ENCODE measurements around the gene AKNA. TPM values are rescaled to one million over a fixed set of nuclear protein-coding genes. Genes with fewer than 3 reads are reported as not detected.

The AKNA gene
- total RNA-seq, 2 donors from 2014 or later, result 204 to 246 TPM

- ATAC-seq (replicated peaks in 1 of 2) (no peak), DNase-seq (no peak)
- Mint-ChIP-seq H3K4me1 (ENCODE audit: low read depth) (no peaks in the 10 kb centered on the region), H3K36me3 (ENCODE audit: insufficient read depth in 2 of 2) (no peaks in the 10 kb centered on the region), H3K9me3 (no peaks in the 10 kb centered on the region), H3K27ac (no peak overlapping the region), H3K27me3 (ENCODE audit: low read depth) (peaks cover 5% of the 10 kb centered on the region), H3K4me3 (no peak overlapping the region)
Observed at GRCh38 chr9:114426046-114426948, 38.5 kb upstream of the AKNA start.

GRCh38 chr9:114425126-114425525, 37.3 kb upstream of the AKNA start:
- no peaks in the 10 kb centered on the region for H3K4me1 Mint-ChIP-seq (ENCODE audit: low read depth)
- no peaks in the 10 kb centered on the region for H3K36me3 Mint-ChIP-seq (ENCODE audit: insufficient read depth in 2 of 2)
- H3K4me3 Mint-ChIP-seq, result no peak overlapping the region
- no peak overlapping the region for H3K27ac Mint-ChIP-seq
- no peak for DNase-seq
- H3K9me3 Mint-ChIP-seq, result no peaks in the 10 kb centered on the region
- no peak for ATAC-seq (replicated peaks in 1 of 2)
- H3K27me3 Mint-ChIP-seq (ENCODE audit: low read depth), result peaks cover 5% of the 10 kb centered on the region

- Mint-ChIP-seq H3K4me3 (no peak overlapping the region), H3K4me1 (ENCODE audit: low read depth) (no peaks in the 10 kb centered on the region), H3K27ac (no peak overlapping the region), H3K27me3 (ENCODE audit: low read depth) (peaks cover 5% of the 10 kb centered on the region), H3K36me3 (ENCODE audit: insufficient read depth in 2 of 2) (no peaks in the 10 kb centered on the region), H3K9me3 (no peaks in the 10 kb centered on the region)
- ATAC-seq (replicated peaks in 1 of 2), result no peak
- DNase-seq, result no peak
Observed at GRCh38 chr9:114424126-114424525, 36.3 kb upstream of the AKNA start.

- Mint-ChIP-seq H3K27ac (no peak overlapping the region), H3K4me3 (no peak overlapping the region), H3K27me3 (ENCODE audit: low read depth) (peaks cover 5% of the 10 kb centered on the region), H3K4me1 (ENCODE audit: low read depth) (no peaks in the 10 kb centered on the region), H3K36me3 (ENCODE audit: insufficient read depth in 2 of 2) (no peaks in the 10 kb centered on the region), H3K9me3 (no peaks in the 10 kb centered on the region)
- no peak for DNase-seq
- no peak for ATAC-seq (replicated peaks in 1 of 2)
Observed at GRCh38 chr9:114423181-114423580, 35.4 kb upstream of the AKNA start.

GRCh38 chr9:114421147-114421546, 33.4 kb upstream of the AKNA start:
- Mint-ChIP-seq H3K36me3 (ENCODE audit: insufficient read depth in 2 of 2) (no peaks in the 10 kb centered on the region), H3K4me1 (ENCODE audit: low read depth) (no peaks in the 10 kb centered on the region), H3K4me3 (no peak overlapping the region), H3K27ac (no peak overlapping the region), H3K27me3 (ENCODE audit: low read depth) (peaks cover 5% of the 10 kb centered on the region), H3K9me3 (no peaks in the 10 kb centered on the region)
- ATAC-seq (replicated peaks in 1 of 2), result no peak
- no peak for DNase-seq

GRCh38 chr9:114419796-114420195, 32.0 kb upstream of the AKNA start:
- Mint-ChIP-seq H3K27me3 (ENCODE audit: low read depth) (peaks cover 2% of the 10 kb centered on the region), H3K36me3 (ENCODE audit: insufficient read depth in 2 of 2) (no peaks in the 10 kb centered on the region), H3K9me3 (no peaks in the 10 kb centered on the region), H3K4me3 (no peak overlapping the region), H3K27ac (no peak overlapping the region), H3K4me1 (ENCODE audit: low read depth) (no peaks in the 10 kb centered on the region)
- DNase-seq (no peak), ATAC-seq (replicated peaks in 1 of 2) (no peak)

- no peak for ATAC-seq (replicated peaks in 1 of 2)
- Mint-ChIP-seq H3K27me3 (ENCODE audit: low read depth) (no peaks in the 10 kb centered on the region), H3K4me1 (ENCODE audit: low read depth) (no peaks in the 10 kb centered on the region), H3K4me3 (no peak overlapping the region), H3K27ac (no peak overlapping the region), H3K36me3 (ENCODE audit: insufficient read depth in 2 of 2) (no peaks in the 10 kb centered on the region), H3K9me3 (no peaks in the 10 kb centered on the region)
- DNase-seq, result no peak
Observed at GRCh38 chr9:114418053-114418452, 30.3 kb upstream of the AKNA start.

GRCh38 chr9:114417511-114417910, 29.7 kb upstream of the AKNA start:
- H3K4me3 Mint-ChIP-seq, result no peak overlapping the region
- ATAC-seq (replicated peaks in 1 of 2) (no peak), DNase-seq (no peak)
- no peaks in the 10 kb centered on the region for H3K9me3 Mint-ChIP-seq
- H3K36me3 Mint-ChIP-seq (ENCODE audit: insufficient read depth in 2 of 2), result no peaks in the 10 kb centered on the region
- no peaks in the 10 kb centered on the region for H3K27me3 Mint-ChIP-seq (ENCODE audit: low read depth)
- H3K27ac Mint-ChIP-seq, result no peak overlapping the region
- H3K4me1 Mint-ChIP-seq (ENCODE audit: low read depth), result no peaks in the 10 kb centered on the region

- H3K27me3 Mint-ChIP-seq (ENCODE audit: low read depth), result no peaks in the 10 kb centered on the region
- H3K9me3 Mint-ChIP-seq, result no peaks in the 10 kb centered on the region
- H3K27ac Mint-ChIP-seq, result no peak overlapping the region
- H3K4me1 Mint-ChIP-seq (ENCODE audit: low read depth), result no peaks in the 10 kb centered on the region
- H3K36me3 Mint-ChIP-seq (ENCODE audit: insufficient read depth in 2 of 2), result no peaks in the 10 kb centered on the region
- ATAC-seq (replicated peaks in 1 of 2) (no peak), DNase-seq (no peak)
- H3K4me3 Mint-ChIP-seq, result no peak overlapping the region
Observed at GRCh38 chr9:114416906-114417305, 29.1 kb upstream of the AKNA start.

GRCh38 chr9:114416290-114416689, 28.5 kb upstream of the AKNA start:
- Mint-ChIP-seq H3K27ac (no peak overlapping the region), H3K36me3 (ENCODE audit: insufficient read depth in 2 of 2) (no peaks in the 10 kb centered on the region), H3K4me3 (no peak overlapping the region), H3K4me1 (ENCODE audit: low read depth) (no peaks in the 10 kb centered on the region), H3K27me3 (ENCODE audit: low read depth) (no peaks in the 10 kb centered on the region), H3K9me3 (no peaks in the 10 kb centered on the region)
- ATAC-seq (replicated peaks in 1 of 2), result no peak
- no peak for DNase-seq

- no peaks in the 10 kb centered on the region for H3K36me3 Mint-ChIP-seq (ENCODE audit: insufficient read depth in 2 of 2)
- H3K9me3 Mint-ChIP-seq, result no peaks in the 10 kb centered on the region
- no peak for ATAC-seq (replicated peaks in 1 of 2)
- no peak overlapping the region for H3K4me3 Mint-ChIP-seq
- no peak for DNase-seq
- H3K4me1 Mint-ChIP-seq (ENCODE audit: low read depth), result no peaks in the 10 kb centered on the region
- H3K27me3 Mint-ChIP-seq (ENCODE audit: low read depth), result no peaks in the 10 kb centered on the region
- no peak overlapping the region for H3K27ac Mint-ChIP-seq
Observed at GRCh38 chr9:114414346-114414745, 26.6 kb upstream of the AKNA start.

GRCh38 chr9:114413861-114414301, 26.1 kb upstream of the AKNA start:
- Mint-ChIP-seq H3K4me3 (no peak overlapping the region), H3K4me1 (ENCODE audit: low read depth) (no peaks in the 10 kb centered on the region), H3K9me3 (no peaks in the 10 kb centered on the region), H3K27ac (no peak overlapping the region), H3K36me3 (ENCODE audit: insufficient read depth in 2 of 2) (no peaks in the 10 kb centered on the region), H3K27me3 (ENCODE audit: low read depth) (no peaks in the 10 kb centered on the region)
- ATAC-seq (replicated peaks in 1 of 2), result no peak
- no peak for DNase-seq

- H3K27me3 Mint-ChIP-seq (ENCODE audit: low read depth), result no peaks in the 10 kb centered on the region
- no peak for DNase-seq
- no peaks in the 10 kb centered on the region for H3K4me1 Mint-ChIP-seq (ENCODE audit: low read depth)
- no peak overlapping the region for H3K4me3 Mint-ChIP-seq
- H3K27ac Mint-ChIP-seq, result no peak overlapping the region
- H3K36me3 Mint-ChIP-seq (ENCODE audit: insufficient read depth in 2 of 2), result no peaks in the 10 kb centered on the region
- no peak for ATAC-seq (replicated peaks in 1 of 2)
- no peaks in the 10 kb centered on the region for H3K9me3 Mint-ChIP-seq
Observed at GRCh38 chr9:114412048-114412683, 24.4 kb upstream of the AKNA start.
